Rectal smooth muscle tissue (tissue), 1 donor: Measurements from ENCODE around the gene MSANTD2.
A peak's percentile ranks its signal among the peaks of the same experiment; 100 is the strongest.

ENCODE experiments used
- H3K27ac ChIP-seq: one replicate; pipeline ENCODE4 v1.7.0; 2013; ENCODE audit warnings: low read depth, low read length, inconsistent platforms
- H3K27me3 ChIP-seq: one replicate; pipeline ENCODE4 v1.7.0; 2013; ENCODE audit warnings: low read length; ENCODE audit not compliant: control insufficient read depth, insufficient read depth
- H3K36me3 ChIP-seq: one replicate; pipeline ENCODE4 v1.7.0; 2013; ENCODE audit warnings: low read length; ENCODE audit not compliant: control insufficient read depth, insufficient read depth
- H3K4me1 ChIP-seq: one replicate; pipeline ENCODE4 v1.7.0; 2013; ENCODE audit warnings: low read length; ENCODE audit not compliant: control insufficient read depth, insufficient read depth
- H3K4me3 ChIP-seq: one replicate; pipeline ENCODE4 v1.7.0; 2013; ENCODE audit warnings: low read length
- H3K9ac ChIP-seq: one replicate; pipeline ENCODE4 v1.7.0; 2013; ENCODE audit warnings: low read length

Gene MSANTD2

GRCh38 chr11:124800226-124800929 is at the start of gene MSANTD2:
Gene MSANTD2 (minus strand): TSS chr11:124800406. CDS start chr11:124800380, 26 bp downstream.
- Histone ChIP-seq H3K36me3 (no peaks in the 10 kb centered on the region), H3K4me3 (peak within 1 kb of the TSS; percentile 88), H3K4me1 (peaks cover 12% of the 10 kb centered on the region), H3K9ac (peak within 1 kb of the TSS; percentile 81), H3K27me3 (no peaks in the 10 kb centered on the region), H3K27ac (peak within 1 kb of the TSS; percentile 99)

- no peaks in the 10 kb centered on the region for H3K4me1 ChIP-seq
- H3K36me3 ChIP-seq, result no peaks in the 10 kb centered on the region
- H3K27ac ChIP-seq, result no peak overlapping the region
- H3K4me3 ChIP-seq, result no peak overlapping the region
- peaks cover 44% of the 10 kb centered on the region for H3K27me3 ChIP-seq
- no peak overlapping the region for H3K9ac ChIP-seq
Observed at GRCh38 chr11:124846070-124846673, 46.0 kb upstream of the MSANTD2 start.

DNA sequence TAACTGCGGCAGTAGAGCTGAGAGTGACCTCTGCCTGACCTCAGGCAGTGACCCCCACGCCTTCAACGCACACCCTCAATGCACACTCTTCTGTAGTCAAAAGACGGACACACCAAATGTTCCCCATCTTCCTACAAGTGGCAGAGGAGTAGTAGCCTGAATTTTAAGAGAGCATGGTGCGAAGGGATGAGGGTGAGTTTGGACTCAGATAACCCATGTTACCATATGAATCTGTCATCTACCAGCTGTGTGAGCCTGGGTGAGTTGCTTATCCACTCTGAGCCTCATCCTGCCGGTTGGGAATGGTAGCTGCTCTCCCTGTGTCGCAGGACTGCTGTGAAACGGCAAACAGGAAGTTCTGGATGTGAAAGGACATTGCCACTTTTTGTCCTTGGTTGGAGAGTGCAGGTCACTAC is 44.5 kb upstream of the MSANTD2 start:
- no peak overlapping the region for H3K9ac ChIP-seq
- no peaks in the 10 kb centered on the region for H3K4me1 ChIP-seq
- peaks cover 52% of the 10 kb centered on the region for H3K27me3 ChIP-seq
- H3K27ac ChIP-seq, result no peak overlapping the region
- no peaks in the 10 kb centered on the region for H3K36me3 ChIP-seq
- no peak overlapping the region for H3K4me3 ChIP-seq

DNA sequence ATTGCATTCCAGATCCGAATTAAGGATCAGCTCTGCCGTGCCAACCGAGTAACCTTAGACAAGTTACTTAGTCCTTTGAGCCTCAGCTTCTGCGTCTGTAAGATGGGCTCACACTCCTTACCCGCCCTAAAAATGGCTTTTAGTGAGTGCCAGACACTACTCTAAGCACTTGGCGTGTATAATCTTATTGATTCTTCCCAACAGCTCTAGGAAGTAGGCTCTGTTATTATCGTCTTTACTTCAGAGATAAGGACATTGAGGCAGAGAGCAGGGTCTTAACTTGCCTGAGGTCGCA is 43.4 kb upstream of the MSANTD2 start:
- H3K27me3 ChIP-seq, result peaks cover 59% of the 10 kb centered on the region
- H3K9ac ChIP-seq, result no peak overlapping the region
- H3K27ac ChIP-seq, result no peak overlapping the region
- no peaks in the 10 kb centered on the region for H3K36me3 ChIP-seq
- H3K4me1 ChIP-seq, result no peaks in the 10 kb centered on the region
- no peak overlapping the region for H3K4me3 ChIP-seq

DNA sequence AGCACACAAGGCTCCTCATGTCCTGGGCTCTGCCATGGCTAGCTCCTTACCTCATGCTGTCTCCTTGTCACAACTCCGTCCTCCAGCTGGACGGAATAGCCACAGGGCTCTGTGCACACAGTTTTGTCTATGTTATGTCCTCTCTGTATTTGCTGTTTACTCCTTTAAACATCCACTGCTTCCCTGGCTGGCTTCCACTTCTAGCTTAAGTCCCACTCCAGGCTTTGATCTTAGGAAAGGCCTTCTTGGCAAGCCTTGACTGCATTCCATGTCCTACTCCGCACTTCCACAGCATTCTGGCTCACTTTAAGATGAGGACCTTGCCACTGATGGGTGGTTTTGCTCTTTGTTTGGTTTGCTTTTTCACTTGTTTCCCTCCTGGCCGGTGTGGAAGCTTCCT is 42.1 kb upstream of the MSANTD2 start:
- Histone ChIP-seq H3K4me1 (no peaks in the 10 kb centered on the region), H3K27ac (no peak overlapping the region), H3K36me3 (no peaks in the 10 kb centered on the region), H3K4me3 (no peak overlapping the region), H3K9ac (no peak overlapping the region), H3K27me3 (peaks cover 65% of the 10 kb centered on the region)

GRCh38 chr11:124841840-124842239 is 41.6 kb upstream of the MSANTD2 start:
- no peak overlapping the region for H3K9ac ChIP-seq
- no peak overlapping the region for H3K27ac ChIP-seq
- H3K4me3 ChIP-seq, result no peak overlapping the region
- H3K36me3 ChIP-seq, result no peaks in the 10 kb centered on the region
- H3K4me1 ChIP-seq, result no peaks in the 10 kb centered on the region
- H3K27me3 ChIP-seq, result peaks cover 65% of the 10 kb centered on the region

DNA sequence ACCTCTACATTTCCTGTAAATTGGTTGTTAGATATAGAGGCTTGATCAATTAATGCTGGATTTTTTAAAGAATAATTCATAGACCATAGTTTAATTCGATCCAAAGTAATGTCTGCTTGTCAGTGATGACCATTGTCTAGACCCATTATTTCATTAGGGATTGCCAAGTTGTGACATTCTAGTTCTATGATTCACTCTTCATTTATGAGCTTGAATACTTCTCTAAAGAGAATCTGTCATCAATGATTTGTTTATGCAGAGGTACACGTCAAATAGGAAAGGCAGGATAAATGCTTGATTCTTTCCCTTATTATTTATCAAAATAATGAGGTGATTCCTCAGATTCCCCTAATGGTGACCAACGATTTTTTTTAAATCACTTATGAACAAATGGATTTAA is 41.0 kb upstream of the MSANTD2 start:
- Histone ChIP-seq H3K27me3 (peaks cover 65% of the 10 kb centered on the region), H3K4me3 (no peak overlapping the region), H3K27ac (no peak overlapping the region), H3K36me3 (no peaks in the 10 kb centered on the region), H3K4me1 (peaks cover 2% of the 10 kb centered on the region), H3K9ac (no peak overlapping the region)

GRCh38 chr11:124840666-124841065 is 40.5 kb upstream of the MSANTD2 start:
- Histone ChIP-seq H3K4me1 (peaks cover 3% of the 10 kb centered on the region), H3K9ac (no peak overlapping the region), H3K4me3 (no peak overlapping the region), H3K27me3 (peaks cover 62% of the 10 kb centered on the region), H3K27ac (no peak overlapping the region), H3K36me3 (no peaks in the 10 kb centered on the region)

GRCh38 chr11:124839972-124840621 is 39.9 kb upstream of the MSANTD2 start:
- Histone ChIP-seq H3K9ac (no peak overlapping the region), H3K4me1 (peaks cover 3% of the 10 kb centered on the region), H3K27ac (no peak overlapping the region), H3K4me3 (no peak overlapping the region), H3K36me3 (no peaks in the 10 kb centered on the region), H3K27me3 (peaks cover 59% of the 10 kb centered on the region)

GRCh38 chr11:124839128-124839971 is 39.1 kb upstream of the MSANTD2 start:
- Histone ChIP-seq H3K27me3 (peaks cover 51% of the 10 kb centered on the region), H3K9ac (no peak overlapping the region), H3K36me3 (no peaks in the 10 kb centered on the region), H3K27ac (no peak overlapping the region), H3K4me3 (no peak overlapping the region), H3K4me1 (peaks cover 3% of the 10 kb centered on the region)

- no peak overlapping the region for H3K4me3 ChIP-seq
- no peak overlapping the region for H3K27ac ChIP-seq
- no peak overlapping the region for H3K9ac ChIP-seq
- H3K4me1 ChIP-seq, result peaks cover 3% of the 10 kb centered on the region
- no peaks in the 10 kb centered on the region for H3K36me3 ChIP-seq
- peaks cover 47% of the 10 kb centered on the region for H3K27me3 ChIP-seq
Observed at GRCh38 chr11:124838805-124839127, 38.6 kb upstream of the MSANTD2 start.

DNA sequence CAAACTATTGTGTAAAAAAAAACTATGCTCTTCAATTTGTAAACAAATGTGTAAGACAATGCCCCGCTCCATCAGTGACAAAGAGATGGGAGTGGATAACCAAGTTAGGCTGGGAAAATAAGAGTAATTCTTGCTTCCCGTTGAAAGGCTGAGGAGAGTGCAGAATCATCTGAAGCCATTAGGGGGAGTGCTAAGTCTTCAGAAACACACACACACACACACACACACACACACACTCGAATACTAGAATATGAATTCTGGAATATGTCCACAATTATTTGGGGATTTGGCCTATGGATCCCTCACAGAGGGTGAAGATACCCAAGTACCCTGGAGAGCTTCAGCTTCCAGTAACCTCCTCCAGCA is 37.3 kb upstream of the MSANTD2 start:
- H3K27ac ChIP-seq, result no peak overlapping the region
- H3K27me3 ChIP-seq, result peaks cover 37% of the 10 kb centered on the region
- H3K9ac ChIP-seq, result no peak overlapping the region
- no peak overlapping the region for H3K4me3 ChIP-seq
- H3K36me3 ChIP-seq, result no peaks in the 10 kb centered on the region
- peaks cover 3% of the 10 kb centered on the region for H3K4me1 ChIP-seq
